Endometrial microvascular endothelial cells (primary cell): Measurements from ENCODE around the gene BZW2. TPM values are rescaled to one million over a fixed set of nuclear protein-coding genes. Genes with fewer than 3 reads are reported as not detected.

Experiments used
- in situ Hi-C: cut with HindIII; loops from 2 replicates; pipeline ENCODE4 v1.10.0; 2017; ENCODE audit warnings: low sequenced_read_pairs, low pct_unique_long_range_greater_than_20kb; ENCODE audit errors: inconsistent ontology term
- total RNA-seq: library from RNA; depleted of rRNA; stranded (reverse); fragments of >200 nt; gene quantifications from one replicate; pipeline ENCODE4 v1.2.3, GENCODE V29; 2015; ENCODE audit errors: inconsistent ontology term

Gene BZW2
- total RNA-seq: 132 TPM

DNA sequence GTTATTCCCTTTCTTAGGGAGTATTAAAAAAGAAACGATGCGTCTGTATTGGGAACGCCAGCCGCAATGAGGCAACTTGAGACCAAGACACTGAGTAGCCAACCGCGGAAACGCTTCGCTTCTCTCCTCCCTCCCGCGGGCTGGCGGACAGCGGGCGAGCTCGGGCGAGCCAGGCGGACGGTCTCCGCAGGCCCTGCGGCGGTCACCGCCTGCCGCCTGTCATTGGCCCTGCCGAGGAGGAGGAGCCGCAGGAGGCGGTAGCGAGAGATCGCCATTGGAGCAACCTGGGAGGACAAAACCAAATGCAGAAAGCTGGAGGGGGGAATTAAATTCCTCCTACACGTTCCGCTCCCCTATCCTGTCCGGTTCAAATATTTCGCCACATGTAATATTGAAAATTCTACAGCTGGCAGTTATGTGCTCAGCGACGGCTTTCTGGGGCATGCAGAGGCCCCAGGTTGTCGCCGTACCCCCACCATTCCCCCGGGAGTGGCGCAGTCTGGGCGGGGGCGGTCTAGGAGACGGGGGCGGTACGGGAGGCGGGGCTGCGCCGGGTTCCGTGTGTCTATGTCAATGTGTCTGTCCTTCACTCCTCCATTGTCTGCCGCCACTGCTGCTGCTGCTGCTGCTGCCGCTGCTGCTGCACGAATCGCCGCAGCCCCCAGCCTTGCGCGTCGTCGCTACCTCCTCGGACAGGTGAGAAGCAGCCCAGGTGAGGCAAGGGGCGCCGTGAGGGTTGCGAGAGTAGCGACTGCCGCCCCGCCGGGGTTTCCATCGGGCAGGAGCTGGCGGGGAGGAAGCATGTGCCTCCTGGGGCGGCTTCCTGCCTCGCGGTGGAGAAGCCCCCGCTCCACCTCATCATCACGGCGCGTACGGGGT is at the start of gene BZW2, which contains the start of gene ANKMY2:
Gene BZW2 (plus strand): TSS at position 589 of the 879 bp plus-strand sequence. CDS start 19,263 bp downstream, outside the sequence.
Gene ANKMY2 (minus strand): TSS at position 162 of the 879 bp plus-strand sequence. CDS start 181 bp downstream, outside the sequence.
- in situ Hi-C loops: no loop called here

DNA sequence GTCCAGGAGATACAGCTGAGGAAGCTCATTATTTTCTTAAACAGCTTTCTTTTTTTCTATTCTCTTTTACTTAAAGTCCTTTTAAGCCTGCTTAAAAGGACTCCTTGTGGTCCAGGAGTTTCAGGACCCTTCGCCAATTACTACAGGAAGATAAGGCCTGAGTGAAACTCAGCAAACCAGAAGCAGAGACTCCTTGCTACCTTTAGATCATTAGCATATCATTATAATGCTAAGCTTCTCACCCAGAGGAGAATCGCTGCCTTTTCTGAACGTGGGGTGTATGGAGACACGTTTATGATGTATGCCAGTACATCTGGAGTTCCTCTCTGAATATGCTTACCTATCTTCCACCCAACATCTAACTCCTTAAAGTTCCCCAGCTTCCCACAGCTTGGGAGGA is 48.0 kb upstream of the BZW2 start:
- in situ Hi-C loops: no loop called here

- in situ Hi-C loops: no loop called here
Observed at GRCh38 chr7:16599860-16600259, 46.1 kb upstream of the BZW2 start.

GRCh38 chr7:16603633-16604032 is 42.3 kb upstream of the BZW2 start:
- in situ Hi-C loops: no loop called here

- in situ Hi-C loops: no loop called here
Observed at GRCh38 chr7:16604054-16604453, 41.9 kb upstream of the BZW2 start.

GRCh38 chr7:16606704-16607103 is 39.3 kb upstream of the BZW2 start:
- in situ Hi-C loops: no loop called here

GRCh38 chr7:16609842-16610450 is 36.0 kb upstream of the BZW2 start:
- in situ Hi-C loops: no loop called here

DNA sequence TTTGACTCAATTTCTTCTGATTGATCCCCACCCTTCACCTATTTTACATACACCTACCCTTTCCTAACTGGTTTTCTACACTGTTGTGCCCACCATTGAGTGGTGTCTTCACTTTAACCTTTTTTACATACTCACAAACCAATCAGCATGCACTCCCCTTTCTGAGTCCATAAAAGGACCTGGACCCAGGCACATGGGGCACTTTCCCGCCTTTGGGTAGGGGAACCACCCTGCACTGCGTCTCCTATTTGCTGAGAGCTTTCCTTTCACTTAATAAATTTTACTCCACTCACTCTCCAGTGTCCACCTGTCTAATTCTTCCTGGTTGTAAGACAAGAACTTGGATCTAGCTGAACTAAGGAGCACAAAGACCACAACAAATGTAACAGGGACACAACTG is 34.3 kb upstream of the BZW2 start:
- in situ Hi-C loops: no loop called here

GRCh38 chr7:16615228-16615627 is 30.8 kb upstream of the BZW2 start:
- in situ Hi-C loops: no loop called here

- in situ Hi-C loops: no loop called here
Observed at GRCh38 chr7:16616122-16616521, 29.9 kb upstream of the BZW2 start.

GRCh38 chr7:16616542-16616941 is 29.4 kb upstream of the BZW2 start:
- in situ Hi-C loops: no loop called here

GRCh38 chr7:16619979-16620408 is 26.0 kb upstream of the BZW2 start:
- in situ Hi-C loops: no loop called here

- in situ Hi-C loops: no loop called here
Observed at GRCh38 chr7:16626388-16626787, 19.6 kb upstream of the BZW2 start.

DNA sequence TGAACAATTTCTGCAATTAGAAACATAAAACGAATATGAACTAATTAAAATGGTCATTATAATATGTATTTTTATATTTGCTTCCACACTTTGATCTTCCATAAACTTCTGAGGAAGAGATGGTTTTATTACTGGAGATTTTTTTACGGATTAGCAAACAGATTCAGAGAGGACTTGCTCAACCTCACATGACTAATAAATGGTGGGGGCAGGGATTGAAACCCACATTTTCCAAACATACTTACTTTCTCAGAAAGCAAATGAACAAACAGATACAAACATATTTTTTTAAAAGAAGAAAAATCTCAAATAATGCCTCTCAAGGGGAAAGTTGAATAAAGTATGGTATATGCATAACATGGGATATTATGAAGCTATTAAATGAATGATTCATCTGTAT is 18.7 kb upstream of the BZW2 start:
- in situ Hi-C loops: no loop called here

DNA sequence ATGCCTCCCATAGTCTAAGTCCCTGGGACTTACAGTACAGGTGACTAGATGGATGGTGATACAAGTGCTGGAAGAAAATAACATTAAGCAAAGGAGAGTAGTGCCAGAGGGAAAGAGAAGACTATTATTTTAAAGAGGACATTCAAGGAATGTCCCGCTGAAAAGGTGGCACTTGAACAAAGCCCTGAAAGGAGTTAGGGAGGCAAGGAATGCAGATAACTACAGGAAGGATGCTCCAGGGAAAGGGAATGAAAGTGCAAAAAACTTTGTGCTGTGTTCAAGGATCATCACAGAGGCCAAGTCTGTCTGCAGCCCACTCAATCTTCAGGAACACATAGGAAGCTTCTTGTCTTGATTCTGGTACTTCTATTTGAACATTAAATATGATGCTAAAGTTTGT is 15.3 kb upstream of the BZW2 start:
- in situ Hi-C loops: no loop called here

GRCh38 chr7:16634271-16634738 is 11.7 kb upstream of the BZW2 start:
- in situ Hi-C loops: no loop called here

DNA sequence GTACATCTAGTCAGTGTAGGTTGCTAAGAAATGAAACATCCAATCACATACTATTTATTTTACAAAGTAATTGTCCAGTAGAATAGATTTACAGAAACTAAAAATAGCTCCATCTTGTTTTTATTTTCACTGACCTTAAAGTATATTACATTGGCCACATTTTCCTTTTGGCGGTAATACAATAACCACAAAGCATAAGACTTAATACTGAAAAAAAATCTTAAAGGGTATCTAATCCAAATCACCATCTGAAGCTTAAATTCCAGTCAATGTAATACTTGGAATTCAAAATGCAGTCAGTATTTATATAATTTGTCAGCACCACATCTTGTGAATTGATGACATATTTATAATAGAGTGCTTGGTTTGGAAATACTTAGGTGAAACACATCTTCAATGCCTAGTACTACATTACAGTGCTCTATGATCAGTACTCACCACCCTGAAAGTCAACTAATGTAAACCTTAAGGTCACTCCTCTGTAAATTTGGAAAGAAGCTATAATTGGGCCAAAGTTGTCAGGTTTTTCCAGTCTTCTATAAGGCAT is 9.4 kb upstream of the BZW2 start:
- in situ Hi-C loops: no loop called here

- in situ Hi-C loops: no loop called here
Observed at GRCh38 chr7:16637379-16637778, 8.6 kb upstream of the BZW2 start.

DNA sequence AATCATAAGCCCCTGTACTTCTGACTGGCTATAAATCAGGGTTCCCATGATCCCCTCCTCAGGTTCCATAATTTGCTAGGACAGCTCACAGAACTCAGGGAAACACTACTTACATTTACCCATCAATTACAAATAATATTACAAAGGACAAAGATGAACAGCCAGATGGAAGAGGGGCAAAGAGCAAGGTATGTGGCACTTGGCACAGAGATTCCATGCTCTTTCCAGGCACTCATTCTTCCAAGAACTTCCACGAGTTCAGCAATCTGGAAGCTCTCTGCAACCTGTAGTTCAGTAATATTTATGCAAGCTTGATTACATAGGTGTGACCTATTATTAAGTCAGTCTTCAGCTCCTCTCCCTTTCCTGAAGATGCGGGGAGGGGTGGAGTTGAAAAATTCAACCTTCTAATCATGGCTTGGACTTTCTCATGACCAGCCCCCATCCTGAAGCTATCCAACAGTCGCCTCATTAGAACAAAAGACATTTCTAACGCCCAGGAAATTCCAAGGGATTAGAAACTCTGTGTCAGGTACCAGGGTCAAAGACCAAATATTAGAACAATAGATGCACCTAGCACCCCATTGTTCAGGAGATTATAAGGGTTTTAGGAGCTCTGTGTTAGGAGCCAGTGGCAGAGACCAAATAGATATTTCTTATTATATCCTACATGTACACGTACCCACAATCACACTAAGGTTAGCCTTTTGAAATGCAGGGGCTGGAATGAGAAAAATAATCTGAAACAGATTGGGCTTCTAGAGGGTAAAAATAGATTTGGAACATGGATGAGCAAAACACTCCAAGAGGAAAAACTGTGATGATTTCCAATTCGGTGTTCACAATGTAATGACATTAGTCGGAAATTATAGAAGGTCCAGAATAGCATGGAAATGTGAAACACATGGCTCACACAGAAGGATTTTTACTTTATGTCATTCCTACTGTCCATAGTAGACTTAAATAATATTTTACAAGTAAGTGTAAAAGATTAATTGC is 7.4 kb upstream of the BZW2 start:
- in situ Hi-C loops: no loop called here
